HFFc6 (cell line): Measurements from ENCODE around the gene SRGAP3. TPM values are rescaled to one million over a fixed set of nuclear protein-coding genes. Genes with fewer than 3 reads are reported as not detected.

Experiments
- DNase-seq: peaks from one replicate; pipeline ENCODE4 v3.0.0-alpha.2; 2018
- H3K27ac Mint-ChIP-seq: 2 replicates; pipeline ENCODE4 v1.8.0; 2020; ENCODE audit warnings: mild to moderate bottlenecking, mixed read lengths
- H3K27me3 Mint-ChIP-seq: 2 replicates; pipeline ENCODE4 v1.8.0; 2021; ENCODE audit warnings: mild to moderate bottlenecking, moderate library complexity, mixed read lengths; ENCODE audit not compliant: insufficient read depth
- H3K36me3 Mint-ChIP-seq: 2 replicates; pipeline ENCODE4 v1.8.0; 2021; ENCODE audit warnings: low read depth, mixed read lengths
- H3K4me1 Mint-ChIP-seq: 2 replicates; pipeline ENCODE4 v1.8.0; 2020; ENCODE audit warnings: low read depth, mixed read lengths
- H3K4me3 Mint-ChIP-seq: 2 replicates; pipeline ENCODE4 v1.8.0; 2020; ENCODE audit warnings: mild to moderate bottlenecking, moderate library complexity, mixed read lengths
- H3K9me3 Mint-ChIP-seq: 2 replicates; pipeline ENCODE4 v1.8.0; 2020; ENCODE audit warnings: mild to moderate bottlenecking, mixed read lengths
- CTCF ChIP-seq: fragments of 200-600 bp; sonication (generic); IDR thresholded peaks from 2 replicates; pipeline ENCODE4 v1.5.0; 2021; ENCODE audit warnings: antibody characterized with exemption, mild to moderate bottlenecking
- total RNA-seq, 6 experiments: library from RNA; stranded (reverse); fragmentation: NEBNext Ultra II Directional; extraction: Animal tissue kit (Norgen Biotek cat#: 25700); gene quantifications; 2 replicates in 1 of 6; 3 replicates in 5 of 6; pipeline ENCODE4 v1.2.3, GENCODE V29; 2021

SRGAP3 gene
- total RNA-seq, 6 experiments from 2014 or later: 0.23 to 0.92 (median 0.77) TPM

- Mint-ChIP-seq H3K27me3 (peaks cover 14% of the 10 kb centered on the region), H3K4me3 (no peak overlapping the region), H3K9me3 (peaks cover 6% of the 10 kb centered on the region), H3K27ac (no peak overlapping the region), H3K36me3 (peaks cover 4% of the 10 kb centered on the region; the same call in 1 of the 2 replicates), H3K4me1 (no peaks in the 10 kb centered on the region)
- TF ChIP-seq CTCF: no peak
- no peak for DNase-seq
These were observed 29.1 kb upstream of the SRGAP3 start for GRCh38 chr3:9278498-9278897.

DNA sequence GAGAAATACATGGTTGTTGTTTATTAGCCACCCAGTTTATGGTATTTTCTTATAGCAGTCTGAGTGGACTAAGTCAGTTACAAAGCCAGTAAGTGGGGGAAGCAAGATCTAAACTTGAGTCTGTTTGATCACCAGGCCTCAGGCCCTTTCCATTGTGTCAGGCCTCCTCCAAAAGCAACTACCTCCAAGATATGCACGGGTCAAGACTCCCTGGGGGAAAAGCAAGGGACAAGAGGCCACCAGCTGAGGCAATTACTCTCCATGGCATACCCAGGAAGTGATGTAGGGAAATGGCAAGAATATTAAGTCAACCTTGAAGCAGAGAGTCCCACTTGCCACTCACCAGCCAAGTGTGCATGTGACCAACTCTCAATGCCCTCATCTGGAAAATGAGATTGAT lies 28.6 kb upstream of the SRGAP3 start:
- DNase-seq: no peak
- Mint-ChIP-seq H3K36me3 (peaks cover 4% of the 10 kb centered on the region; the same call in 1 of the 2 replicates), H3K4me3 (no peak overlapping the region), H3K27ac (no peak overlapping the region), H3K9me3 (peaks cover 6% of the 10 kb centered on the region), H3K4me1 (no peaks in the 10 kb centered on the region), H3K27me3 (peaks cover 15% of the 10 kb centered on the region)
- no peak for TF ChIP-seq CTCF

GRCh38 chr3:9276761-9277370 lies 27.4 kb upstream of the SRGAP3 start:
- Mint-ChIP-seq H3K36me3 (peaks cover 4% of the 10 kb centered on the region; the same call in 1 of the 2 replicates), H3K9me3 (peaks cover 6% of the 10 kb centered on the region), H3K4me1 (no peaks in the 10 kb centered on the region), H3K27ac (no peak overlapping the region), H3K4me3 (no peak overlapping the region), H3K27me3 (peaks cover 15% of the 10 kb centered on the region)
- no peak for DNase-seq
- no peak for TF ChIP-seq CTCF

DNA sequence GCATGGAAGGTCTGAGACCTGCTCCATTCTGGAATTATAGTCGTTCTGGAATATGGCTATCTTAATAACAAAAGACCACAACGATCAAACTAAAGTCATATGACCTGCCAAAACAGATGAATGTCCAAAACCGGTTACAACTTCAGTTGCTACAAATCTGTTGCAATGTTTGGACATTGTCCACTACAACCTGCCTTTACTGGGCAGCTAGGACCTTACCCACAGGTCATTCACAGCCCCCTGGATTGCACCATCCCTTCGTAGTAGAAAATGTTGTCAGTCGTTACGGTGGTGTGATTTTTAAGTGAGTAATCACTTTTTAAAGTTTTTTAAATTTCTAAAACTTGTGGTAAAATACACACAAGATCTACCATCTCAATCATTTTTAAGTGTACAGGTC lies 22.5 kb upstream of the SRGAP3 start:
- H3K9me3 Mint-ChIP-seq: peaks cover 6% of the 10 kb centered on the region
- no peak for TF ChIP-seq CTCF
- no peak for DNase-seq
- H3K4me3 Mint-ChIP-seq: no peak overlapping the region
- peaks cover 13% of the 10 kb centered on the region for H3K27me3 Mint-ChIP-seq
- H3K27ac Mint-ChIP-seq: no peak overlapping the region
- peaks cover 4% of the 10 kb centered on the region; the same call in 1 of the 2 replicates for H3K36me3 Mint-ChIP-seq
- H3K4me1 Mint-ChIP-seq: no peaks in the 10 kb centered on the region

GRCh38 chr3:9270704-9271103 lies 21.3 kb upstream of the SRGAP3 start:
- no peak overlapping the region for H3K4me3 Mint-ChIP-seq
- peaks cover 4% of the 10 kb centered on the region; the same call in 1 of the 2 replicates for H3K36me3 Mint-ChIP-seq
- no peaks in the 10 kb centered on the region for H3K4me1 Mint-ChIP-seq
- peaks cover 6% of the 10 kb centered on the region for H3K9me3 Mint-ChIP-seq
- no peak for DNase-seq
- H3K27me3 Mint-ChIP-seq: peaks cover 11% of the 10 kb centered on the region
- no peak for TF ChIP-seq CTCF
- no peak overlapping the region for H3K27ac Mint-ChIP-seq

DNA sequence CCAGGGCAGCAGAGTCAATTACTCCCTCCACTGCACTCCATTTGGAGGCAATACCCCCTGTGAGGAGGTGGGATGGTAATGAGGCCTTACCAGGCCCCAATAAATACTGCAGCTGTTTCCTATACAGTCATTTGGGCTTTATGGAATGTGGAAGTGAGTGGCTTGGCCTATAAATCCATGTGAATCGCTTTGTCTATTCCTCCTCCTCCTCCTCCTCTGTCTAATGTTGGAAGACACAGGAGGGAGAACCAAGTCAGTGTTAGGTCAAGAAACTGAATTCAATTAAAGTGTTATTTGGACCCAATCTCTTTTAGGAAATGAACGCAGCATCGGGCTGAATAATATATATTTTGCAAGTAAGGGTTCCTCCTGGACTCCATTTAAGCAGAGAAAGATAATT lies 17.3 kb upstream of the SRGAP3 start:
- Mint-ChIP-seq H3K36me3 (no peaks in the 10 kb centered on the region), H3K4me3 (no peak overlapping the region), H3K27ac (no peak overlapping the region), H3K27me3 (peaks cover 18% of the 10 kb centered on the region), H3K4me1 (no peaks in the 10 kb centered on the region), H3K9me3 (no peaks in the 10 kb centered on the region)
- no peak for TF ChIP-seq CTCF
- no peak for DNase-seq
